Activated CD4-positive, alpha-beta T cell treated with anti-CD3 and anti-CD28 coated beads, Interleukin-2, amount 10 ng/mL, durations not matched to agents 7 days and 5 days (primary cell): ENCODE results near the gene ACAA1. TPM values are rescaled to one million over a fixed set of nuclear protein-coding genes. Genes with fewer than 3 reads are reported as not detected.
"Not testable (repeated sequence)": the region's sequence is repeated elsewhere in the genome, so short reads cannot be mapped to it uniquely, and the experiment has no call there.

Experiments
- CTCF ChIA-PET: fragments of 350-600 bp; sonication (Branson Sonifier 250); formaldehyde crosslinking; loops from one replicate; lab custom pipeline; 2021; ENCODE audit warnings: antibody characterized with exemption; lab: Charles Lee
- POLR2A ChIA-PET: fragments of 350-600 bp; sonication (Branson Sonifier 250); formaldehyde crosslinking; loops from one replicate; lab custom pipeline; 2021; ENCODE audit warnings: antibody characterized with exemption; lab: Charles Lee
- DNase-seq: peaks from one replicate; pipeline ENCODE4 v3.0.0-alpha.2; 2020
- H3K27ac Mint-ChIP-seq: one replicate; pipeline ENCODE4 v1.8.0; 2021; ENCODE audit warnings: mild to moderate bottlenecking, moderate library complexity, mixed read lengths
- H3K27me3 Mint-ChIP-seq: one replicate; pipeline ENCODE4 v1.8.0; 2021; ENCODE audit warnings: mixed read lengths
- H3K36me3 Mint-ChIP-seq: one replicate; pipeline ENCODE4 v1.8.0; 2021; ENCODE audit warnings: low read depth, mixed read lengths
- H3K4me1 Mint-ChIP-seq: one replicate; pipeline ENCODE4 v1.8.0; 2021; ENCODE audit warnings: mixed read lengths
- H3K4me3 Mint-ChIP-seq: one replicate; pipeline ENCODE4 v1.8.0; 2021; ENCODE audit warnings: mild to moderate bottlenecking, moderate library complexity, mixed read lengths
- H3K9me3 Mint-ChIP-seq: one replicate; pipeline ENCODE4 v1.8.0; 2021; ENCODE audit warnings: mixed read lengths
- total RNA-seq, 2 experiments: library from RNA; stranded (reverse); gene quantifications; one replicate each; pipeline ENCODE4 v1.2.3, GENCODE V29; 2021

ACAA1 gene
- total RNA-seq, 2 experiments from 2014 or later = 93.8 to 114 TPM

- Mint-ChIP-seq H3K27me3 (peaks cover 5% of the 10 kb centered on the region), H3K36me3 (no peaks in the 10 kb centered on the region), H3K9me3 (no peaks in the 10 kb centered on the region), H3K4me3 (no peak overlapping the region), H3K27ac (no peak overlapping the region), H3K4me1 (no peaks in the 10 kb centered on the region)
- POLR2A ChIA-PET = no interaction called here
- CTCF ChIA-PET = interaction anchor here (2.2 kb wide), 1 partner anchor 10 kb away, joined by 5 read pairs; no protein-coding TSS in a partner anchor
- DNase-seq = no peak
These were observed 37.4 kb downstream of the ACAA1 start for GRCh38 chr3:38099518-38099917.

GRCh38 chr3:38098376-38098723, 38.6 kb downstream of the ACAA1 start:
- Mint-ChIP-seq H3K27me3 (peaks cover 3% of the 10 kb centered on the region), H3K36me3 (no peaks in the 10 kb centered on the region), H3K27ac (no peak overlapping the region), H3K4me1 (no peaks in the 10 kb centered on the region), H3K9me3 (no peaks in the 10 kb centered on the region), H3K4me3 (no peak overlapping the region)
- DNase-seq = no peak
- POLR2A ChIA-PET = no interaction called here
- CTCF ChIA-PET = interaction anchor here (1.2 to 2.2 kb wide), 3 partner anchors 9 to 18 kb away, joined by 3 to 5 read pairs (median 4); no protein-coding TSS in a partner anchor

- POLR2A ChIA-PET = no interaction called here
- CTCF ChIA-PET = interaction anchor here (1.2 to 2.2 kb wide), 3 partner anchors 9 to 19 kb away, joined by 3 to 5 read pairs (median 4); no protein-coding TSS in a partner anchor
These were observed 39.2 kb downstream of the ACAA1 start for GRCh38 chr3:38097446-38098375.

GRCh38 chr3:38095669-38096483, 41.1 kb downstream of the ACAA1 start:
- H3K9me3 Mint-ChIP-seq = no peaks in the 10 kb centered on the region
- H3K27me3 Mint-ChIP-seq = peaks cover 3% of the 10 kb centered on the region
- ChIA-PET CTCF (no interaction called here), POLR2A (no interaction called here)
- no peaks in the 10 kb centered on the region for H3K36me3 Mint-ChIP-seq
- DNase-seq = no peak
- no peak overlapping the region for H3K27ac Mint-ChIP-seq
- no peaks in the 10 kb centered on the region for H3K4me1 Mint-ChIP-seq
- no peak overlapping the region for H3K4me3 Mint-ChIP-seq

More at GRCh38 chr3:38097446-38098375, 39.2 kb downstream of the ACAA1 start:
- no peak for DNase-seq
- H3K4me1 Mint-ChIP-seq = no peaks in the 10 kb centered on the region
- H3K27me3 Mint-ChIP-seq = no peaks in the 10 kb centered on the region
- no peaks in the 10 kb centered on the region for H3K36me3 Mint-ChIP-seq
- H3K4me3 Mint-ChIP-seq = no peak overlapping the region
- H3K27ac Mint-ChIP-seq = peak overlapping the region; percentile 37
- H3K9me3 Mint-ChIP-seq = no peaks in the 10 kb centered on the region

- CTCF ChIA-PET = interaction anchor here (1.3 to 1.4 kb wide), 3 partner anchors 10 to 16 kb away, joined by 3 read pairs; no protein-coding TSS in a partner anchor
- H3K27ac Mint-ChIP-seq = no peak overlapping the region
- POLR2A ChIA-PET = no interaction called here
These were observed 41.9 kb downstream of the ACAA1 start for GRCh38 chr3:38094999-38095398.

GRCh38 chr3:38090453-38090852, 46.5 kb downstream of the ACAA1 start:
- Mint-ChIP-seq H3K4me3 (no peak overlapping the region), H3K36me3 (no peaks in the 10 kb centered on the region), H3K27me3 (peaks cover 3% of the 10 kb centered on the region), H3K27ac (no peak overlapping the region), H3K9me3 (no peaks in the 10 kb centered on the region), H3K4me1 (no peaks in the 10 kb centered on the region)
- POLR2A ChIA-PET = no interaction called here
- no peak for DNase-seq
- CTCF ChIA-PET = no interaction called here

More at GRCh38 chr3:38094999-38095398, 41.9 kb downstream of the ACAA1 start:
- no peak for DNase-seq
- Mint-ChIP-seq H3K9me3 (no peaks in the 10 kb centered on the region), H3K4me3 (no peak overlapping the region), H3K4me1 (no peaks in the 10 kb centered on the region), H3K36me3 (no peaks in the 10 kb centered on the region), H3K27me3 (peaks cover 3% of the 10 kb centered on the region)

- no peak overlapping the region for H3K27ac Mint-ChIP-seq
- no peak for DNase-seq
- CTCF ChIA-PET = interaction anchor here (1.0 kb wide), 1 partner anchor 9 kb away, joined by 5 read pairs; no protein-coding TSS in a partner anchor
These were observed 47.8 kb downstream of the ACAA1 start for GRCh38 chr3:38089163-38089562.

GRCh38 chr3:38088126-38089078, 48.5 kb downstream of the ACAA1 start:
- CTCF ChIA-PET = interaction anchor here (0.6 to 1.0 kb wide), 2 partner anchors 10 to 110 kb away, joined by 3 to 5 read pairs; no protein-coding TSS in a partner anchor
- Mint-ChIP-seq H3K27ac (no peak overlapping the region), H3K36me3 (peaks cover 4% of the 10 kb centered on the region), H3K27me3 (peaks cover 3% of the 10 kb centered on the region), H3K4me1 (no peaks in the 10 kb centered on the region), H3K4me3 (no peak overlapping the region), H3K9me3 (peaks cover 6% of the 10 kb centered on the region)
- no peak for DNase-seq
- POLR2A ChIA-PET = no interaction called here

More at GRCh38 chr3:38089163-38089562, 47.8 kb downstream of the ACAA1 start:
- Mint-ChIP-seq H3K4me3 (no peak overlapping the region), H3K4me1 (no peaks in the 10 kb centered on the region), H3K9me3 (peaks cover 3% of the 10 kb centered on the region), H3K27me3 (peaks cover 3% of the 10 kb centered on the region), H3K36me3 (peaks cover 2% of the 10 kb centered on the region)
- POLR2A ChIA-PET = no interaction called here

- H3K4me1 Mint-ChIP-seq, H3K27ac Mint-ChIP-seq, CTCF ChIA-PET, H3K4me3 Mint-ChIP-seq, DNase-seq, H3K36me3 Mint-ChIP-seq, POLR2A ChIA-PET, H3K27me3 Mint-ChIP-seq, H3K9me3 Mint-ChIP-seq: not testable (repeated sequence)
These were observed 49.6 kb downstream of the ACAA1 start for GRCh38 chr3:38087278-38087677.

GRCh38 chr3:38086496-38086895, 50.4 kb downstream of the ACAA1 start:
- POLR2A ChIA-PET = no interaction called here
- no peak overlapping the region for H3K4me3 Mint-ChIP-seq
- H3K27me3 Mint-ChIP-seq = peaks cover 3% of the 10 kb centered on the region
- H3K27ac Mint-ChIP-seq = no peak overlapping the region
- no peaks in the 10 kb centered on the region for H3K4me1 Mint-ChIP-seq
- H3K9me3 Mint-ChIP-seq = peaks cover 6% of the 10 kb centered on the region
- peaks cover 4% of the 10 kb centered on the region for H3K36me3 Mint-ChIP-seq
- CTCF ChIA-PET = no interaction called here
- no peak for DNase-seq

GRCh38 chr3:38085943-38086324, 51.0 kb downstream of the ACAA1 start:
- Mint-ChIP-seq H3K9me3 (peaks cover 6% of the 10 kb centered on the region), H3K27me3 (no peaks in the 10 kb centered on the region), H3K4me3 (no peak overlapping the region), H3K36me3 (peaks cover 4% of the 10 kb centered on the region), H3K4me1 (no peaks in the 10 kb centered on the region), H3K27ac (no peak overlapping the region)
- ChIA-PET POLR2A (no interaction called here), CTCF (no interaction called here)
- no peak for DNase-seq
